Stimulated activated CD4-positive, alpha-beta T cell treated with anti-CD3 and anti-CD28 coated beads, Interleukin-15, amount 100 ng/mL, for 1 hour (primary cell): ENCODE data around the gene ZNF544.
"Not testable (repeated sequence)": the region's sequence is repeated elsewhere in the genome, so short reads cannot be mapped to it uniquely, and the experiment has no call there.

Experiments used
- DNase-seq, 2 donors: peaks; one replicate each; pipeline ENCODE4 v3.0.0-alpha.2; 2020; ENCODE audit warnings: low read depth in 1 of 2, low spot score in 1 of 2

The ZNF544 gene

GRCh38 chr19:58304748-58305064, 76.0 kb downstream of the ZNF544 start:
- no peak for DNase-seq

- DNase-seq, result peak; percentile 88 to 89
These were observed 76.6 kb downstream of the ZNF544 start, which contains the start of gene ERVK3-1 for GRCh38 chr19:58305065-58305931. ERVK3-1 (plus strand) TSS chr19:58305377; CDS start chr19:58312169, 6,792 bp downstream.

GRCh38 chr19:58305932-58306323, 77.2 kb downstream of the ZNF544 start:
- no peak for DNase-seq

GRCh38 chr19:58307736-58308135, 79.0 kb downstream of the ZNF544 start:
- DNase-seq, result no peak

GRCh38 chr19:58310685-58311084, 82.0 kb downstream of the ZNF544 start:
- DNase-seq, result not testable (repeated sequence)

GRCh38 chr19:58311345-58311865, 82.7 kb downstream of the ZNF544 start:
- no peak for DNase-seq
